Lower lobe of right lung (tissue), 2 donors: ENCODE measurements around the gene NELFB. TPM values are rescaled to one million over a fixed set of nuclear protein-coding genes. Genes with fewer than 3 reads are reported as not detected.

Source experiments
- ATAC-seq, 2 donors: fragments of 200-7000 bp; cut with Tn5 transposase; one replicate each; pipeline ENCODE4 v1.9.1; 2020 to 2022; ENCODE audit warnings: mild to moderate bottlenecking in 2 of 2, moderate library complexity in 2 of 2
- DNase-seq: peaks from one replicate; pipeline ENCODE4 v3.0.0-alpha.2; 2020
- H3K27ac ChIP-seq: fragments of 200-600 bp; one replicate; pipeline ENCODE4 v1.8.0; 2022
- H3K27me3 ChIP-seq: fragments of 200-600 bp; one replicate; pipeline ENCODE4 v1.8.0; 2022; ENCODE audit warnings: low read depth
- H3K36me3 ChIP-seq: fragments of 200-600 bp; one replicate; pipeline ENCODE4 v1.8.0; 2022; ENCODE audit warnings: mild to moderate bottlenecking
- H3K4me1 ChIP-seq: fragments of 200-600 bp; one replicate; pipeline ENCODE4 v1.8.0; 2022
- H3K4me3 ChIP-seq: fragments of 200-600 bp; one replicate; pipeline ENCODE4 v1.8.0; 2022; ENCODE audit warnings: mild to moderate bottlenecking
- H3K9me3 ChIP-seq: fragments of 200-600 bp; one replicate; pipeline ENCODE4 v1.8.0; 2022
- intact Hi-C: fragments of 100-400 bp; cut with DNase I; formaldehyde crosslinking; loops from one replicate; pipeline ENCODE4 v1.11.0; 2022
- total RNA-seq: library from RNA; stranded (reverse); fragmentation: NEBNext Ultra II Directional; extraction: Animal tissue kit (Norgen Biotek cat#: 25700); gene quantifications from one replicate; pipeline ENCODE4 v1.2.1, GENCODE V29; 2021
- TF ChIP-seq, protein P1 (sequence below): fragments of 200-600 bp; IDR thresholded peaks from one replicate; pipeline ENCODE4 v1.8.0; 2022; ENCODE audit warnings: antibody characterized with exemption, mild to moderate bottlenecking
- donor health status: DM: no; HTN: yes; CAD: no; lungs with severe emphysema.

The NELFB gene
- total RNA-seq, 1 donor from 2014 or later = 44.7 TPM

- H3K9me3 ChIP-seq = no peaks in the 10 kb centered on the region
- H3K4me1 ChIP-seq = peaks cover 17% of the 10 kb centered on the region
- peaks cover 53% of the 10 kb centered on the region for H3K27me3 ChIP-seq
- H3K27ac ChIP-seq = no peak overlapping the region
- ATAC-seq (no peak), DNase-seq (no peak)
- no peak overlapping the region for H3K4me3 ChIP-seq
- intact Hi-C loops = no loop called here
- H3K36me3 ChIP-seq = no peaks in the 10 kb centered on the region
- TF ChIP-seq, protein P1, sequence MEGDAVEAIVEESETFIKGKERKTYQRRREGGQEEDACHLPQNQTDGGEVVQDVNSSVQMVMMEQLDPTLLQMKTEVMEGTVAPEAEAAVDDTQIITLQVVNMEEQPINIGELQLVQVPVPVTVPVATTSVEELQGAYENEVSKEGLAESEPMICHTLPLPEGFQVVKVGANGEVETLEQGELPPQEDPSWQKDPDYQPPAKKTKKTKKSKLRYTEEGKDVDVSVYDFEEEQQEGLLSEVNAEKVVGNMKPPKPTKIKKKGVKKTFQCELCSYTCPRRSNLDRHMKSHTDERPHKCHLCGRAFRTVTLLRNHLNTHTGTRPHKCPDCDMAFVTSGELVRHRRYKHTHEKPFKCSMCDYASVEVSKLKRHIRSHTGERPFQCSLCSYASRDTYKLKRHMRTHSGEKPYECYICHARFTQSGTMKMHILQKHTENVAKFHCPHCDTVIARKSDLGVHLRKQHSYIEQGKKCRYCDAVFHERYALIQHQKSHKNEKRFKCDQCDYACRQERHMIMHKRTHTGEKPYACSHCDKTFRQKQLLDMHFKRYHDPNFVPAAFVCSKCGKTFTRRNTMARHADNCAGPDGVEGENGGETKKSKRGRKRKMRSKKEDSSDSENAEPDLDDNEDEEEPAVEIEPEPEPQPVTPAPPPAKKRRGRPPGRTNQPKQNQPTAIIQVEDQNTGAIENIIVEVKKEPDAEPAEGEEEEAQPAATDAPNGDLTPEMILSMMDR = no peak
Measured at GRCh38 chr9:137228968-137229896, 25.9 kb upstream of the NELFB start.

DNA sequence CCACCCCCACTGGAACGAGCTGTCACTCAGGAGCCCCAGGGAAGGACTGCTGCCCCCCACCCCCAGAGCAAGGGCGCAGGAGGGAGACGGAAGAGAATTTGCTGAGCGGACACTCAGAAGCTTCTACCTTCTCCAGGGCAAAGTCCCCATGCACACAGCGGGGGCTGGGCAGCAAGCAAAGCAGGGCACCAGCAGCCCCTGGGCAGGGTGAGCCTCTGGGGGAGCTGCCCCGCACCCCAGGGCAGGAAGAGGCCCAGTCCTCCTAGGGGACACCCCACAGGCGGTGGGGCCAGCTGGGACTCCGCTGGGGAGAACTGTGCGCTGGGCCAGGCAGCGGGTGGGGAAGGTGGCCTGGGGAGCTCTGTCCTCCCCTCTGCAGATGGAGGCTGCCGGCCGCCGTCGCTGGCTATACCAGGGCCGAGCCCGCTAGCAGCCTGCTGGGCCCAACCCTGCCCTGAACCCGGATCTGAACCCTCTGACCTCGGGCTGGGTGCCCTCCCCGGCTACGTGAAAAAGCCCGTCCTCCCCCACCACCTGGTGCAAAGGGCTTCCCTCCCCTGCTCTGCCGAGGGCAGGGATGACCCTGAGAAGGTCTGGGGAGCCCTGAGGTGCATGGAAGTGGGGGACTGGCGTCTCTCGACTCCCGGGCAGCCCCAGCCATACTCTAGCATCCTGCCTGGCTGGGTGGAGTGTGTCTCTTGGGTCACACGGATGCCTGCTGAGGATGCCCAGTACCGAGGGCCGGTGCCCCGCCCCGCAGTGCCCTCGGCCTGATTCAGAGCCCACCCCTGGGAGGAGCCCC, 25.0 kb upstream of the NELFB start:
- no peak overlapping the region for H3K27ac ChIP-seq
- H3K27me3 ChIP-seq = peaks cover 60% of the 10 kb centered on the region
- H3K4me1 ChIP-seq = peaks cover 13% of the 10 kb centered on the region
- no peaks in the 10 kb centered on the region for H3K9me3 ChIP-seq
- no peak overlapping the region for H3K4me3 ChIP-seq
- ATAC-seq = no peak
- H3K36me3 ChIP-seq = no peaks in the 10 kb centered on the region
- intact Hi-C loops = no loop called here
- DNase-seq = no peak
- TF ChIP-seq, protein P1 = no peak

- Histone ChIP-seq H3K36me3 (no peaks in the 10 kb centered on the region), H3K9me3 (no peaks in the 10 kb centered on the region), H3K27me3 (peaks cover 60% of the 10 kb centered on the region), H3K4me3 (no peak within 1 kb of the TSS), H3K4me1 (peaks cover 13% of the 10 kb centered on the region), H3K27ac (no peak within 1 kb of the TSS)
- intact Hi-C loops = no loop called here
- DNase-seq (no peak), ATAC-seq (no peak)
- TF ChIP-seq, protein P1 = no peak
Measured at GRCh38 chr9:137230705-137231371, 24.3 kb upstream of the NELFB start, which contains the start of gene SLC34A3. Gene SLC34A3, plus strand, starts transcription at chr9:137230901. Its CDS starts 802 bp downstream, at chr9:137231703.

GRCh38 chr9:137231372-137232039, 23.6 kb upstream of the NELFB start:
- Histone ChIP-seq H3K4me1 (peaks cover 16% of the 10 kb centered on the region), H3K36me3 (no peaks in the 10 kb centered on the region), H3K27ac (no peak overlapping the region), H3K27me3 (peaks cover 60% of the 10 kb centered on the region), H3K9me3 (no peaks in the 10 kb centered on the region), H3K4me3 (no peak overlapping the region)
- DNase-seq (no peak), ATAC-seq (no peak)
- intact Hi-C loops = no loop called here
- TF ChIP-seq, protein P1 = no peak

DNA sequence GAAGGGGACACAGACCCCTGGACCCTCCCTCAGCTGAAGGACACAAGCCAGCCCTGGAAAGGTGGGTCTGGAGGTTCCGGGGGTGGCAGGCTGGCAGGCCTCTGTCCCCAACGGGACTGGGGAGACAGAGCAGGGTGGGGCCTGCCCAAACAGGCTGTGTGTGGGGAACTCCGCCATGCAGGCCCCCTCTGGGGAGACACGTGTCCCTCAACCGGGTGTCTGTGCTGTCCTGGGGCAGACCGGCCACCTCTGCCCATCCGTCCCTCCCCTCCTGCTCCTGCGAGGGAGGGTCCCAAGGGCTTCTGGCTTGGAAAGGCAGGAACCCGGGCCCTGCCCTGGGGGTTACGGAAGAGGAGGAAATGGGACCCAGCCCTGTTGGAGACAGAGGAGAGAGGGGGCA, 23.0 kb upstream of the NELFB start:
- H3K36me3 ChIP-seq = no peaks in the 10 kb centered on the region
- no peak for ATAC-seq
- intact Hi-C loops = no loop called here
- no peaks in the 10 kb centered on the region for H3K9me3 ChIP-seq
- peaks cover 60% of the 10 kb centered on the region for H3K27me3 ChIP-seq
- DNase-seq = no peak
- peaks cover 15% of the 10 kb centered on the region for H3K4me1 ChIP-seq
- TF ChIP-seq, protein P1 = no peak
- H3K4me3 ChIP-seq = no peak overlapping the region
- H3K27ac ChIP-seq = no peak overlapping the region
